HepG2 (cell line): ENCODE measurements around the gene SLBP. TPM values are rescaled to one million over a fixed set of nuclear protein-coding genes. Genes with fewer than 3 reads are reported as not detected.

Source experiments
- ATF2 ChIP-seq: sonication (generic); formaldehyde crosslinking; IDR thresholded peaks from 2 replicates; pipeline ENCODE4 v1.4.0; 2020; ENCODE audit warnings: missing genetic modification reagents
- CSRNP2 ChIP-seq: sonication (generic); formaldehyde crosslinking; conservative IDR thresholded peaks from 2 replicates; pipeline ENCODE4 v1.8.0; 2022; ENCODE audit warnings: low read depth, missing genetic modification reagents
- IKZF5 ChIP-seq: IDR thresholded peaks from 2 replicates; pipeline ENCODE4 v1.6.1; 2018; ENCODE audit warnings: missing genetic modification reagents, mild to moderate bottlenecking, missing compliant biosample characterization
- KAT7 ChIP-seq: IDR thresholded peaks from 2 replicates; pipeline ENCODE4 v1.6.1; 2018; ENCODE audit warnings: borderline replicate concordance, missing compliant biosample characterization
- KAT8 ChIP-seq: IDR thresholded peaks from 2 replicates; pipeline ENCODE4 v1.6.1; 2016; ENCODE audit warnings: missing genetic modification reagents, missing compliant biosample characterization
- MAX ChIP-seq: IDR thresholded peaks from 2 replicates; pipeline ENCODE4 v1.6.1; 2012; ENCODE audit warnings: inconsistent platforms
- NR2F6 ChIP-seq, 2 experiments: IDR thresholded peaks; 2 replicates each; pipeline ENCODE4 v1.6.1; 2016; ENCODE audit warnings: antibody characterized with exemption in 1 of 2, mild to moderate bottlenecking in 1 of 2
- PBX3 ChIP-seq: sonication (generic); formaldehyde crosslinking; IDR thresholded peaks from 2 replicates; pipeline ENCODE4 v1.8.1; 2023; ENCODE audit warnings: missing genetic modification reagents, inconsistent platforms, borderline replicate concordance
- RBM39 ChIP-seq: fragments of 200-400 bp; formaldehyde crosslinking; IDR thresholded peaks from one replicate; pipeline ENCODE4 v1.6.1; 2018; ENCODE audit warnings: antibody characterized with exemption, mild to moderate bottlenecking, low read depth, low read length; ENCODE audit not compliant: poor library complexity, severe bottlenecking
- SOX6 ChIP-seq, 2 experiments: fragments of 450-650 bp in 1 of 2; sonication (generic) in 1 of 2; formaldehyde crosslinking in 1 of 2; IDR thresholded peaks; 2 replicates each; pipeline versions ENCODE4 v1.4.0 to v1.6.1; 2017 to 2020; ENCODE audit warnings: antibody characterized with exemption in 1 of 2, mild to moderate bottlenecking in 1 of 2, missing genetic modification reagents in 1 of 2
- TBP ChIP-seq: sonication (generic); formaldehyde crosslinking; IDR thresholded peaks from 2 replicates; pipeline ENCODE4 v1.5.0; 2020; ENCODE audit warnings: missing genetic modification reagents
- ZBTB2 ChIP-seq: sonication (generic); formaldehyde crosslinking; IDR thresholded peaks from 2 replicates; pipeline ENCODE4 v1.8.0; 2022; ENCODE audit warnings: low read depth, missing genetic modification reagents
- ZBTB25 ChIP-seq: IDR thresholded peaks from 2 replicates; pipeline ENCODE4 v1.6.1; 2018; ENCODE audit warnings: missing genetic modification reagents
- ZNF674 ChIP-seq: sonication (generic); formaldehyde crosslinking; IDR thresholded peaks from 2 replicates; pipeline ENCODE4 v1.5.0; 2020; ENCODE audit warnings: low read depth, mild to moderate bottlenecking, missing genetic modification reagents
- ZNF710 ChIP-seq: sonication (generic); formaldehyde crosslinking; IDR thresholded peaks from 2 replicates; pipeline ENCODE4 v1.5.0; 2020; ENCODE audit warnings: mild to moderate bottlenecking, missing genetic modification reagents, borderline replicate concordance
- ZNF788 ChIP-seq: sonication (generic); formaldehyde crosslinking; IDR thresholded peaks from 2 replicates; pipeline ENCODE4 v1.5.0; 2020; ENCODE audit warnings: mild to moderate bottlenecking, missing genetic modification reagents, borderline replicate concordance
- ZNF790 ChIP-seq: sonication (generic); formaldehyde crosslinking; IDR thresholded peaks from 2 replicates; pipeline ENCODE4 v1.8.0; 2022; ENCODE audit warnings: missing genetic modification reagents, mild to moderate bottlenecking, borderline replicate concordance
- polyA plus RNA-seq, 8 experiments: library from polyadenylated mRNA; depleted of rRNA in 3 of 8; stranded (reverse) in 7 of 8; unstranded in 1 of 8; fragments of >200 nt; fragmentation: Illumina TruSeq in 4 of 8; extraction: Trizol in 4 of 8; gene quantifications; 2 replicates each; pipeline versions ENCODE4 v1.2.1 to v1.2.3, GENCODE V29; 2011 to 2016; ENCODE audit warnings: low read depth in 4 of 8, missing spikeins in 1 of 8, mixed read lengths in 1 of 8; ENCODE audit not compliant: insufficient read depth in 1 of 8
- total RNA-seq, 5 experiments: library from RNA; depleted of rRNA; stranded (reverse); fragments of >200 nt; fragmentation: Illumina TruSeq; extraction: Trizol; gene quantifications; 2 replicates each; pipeline ENCODE4 v1.2.3, GENCODE V29; 2016; ENCODE audit warnings: low read depth in 1 of 5

Gene SLBP
- total and polyA plus RNA-seq, 2 of the 13 experiments (the other 11 are each of a cell fraction or from before 2014, with no cell fraction given) = 43.9 to 104 TPM

- no peak for TF ChIP-seq ZBTB2
- TF ChIP-seq TBP (CRISPR knock-in tag) = no peak
- TF ChIP-seq ZBTB25 (CRISPR knock-in tag) = no peak
- TF ChIP-seq KAT7 = no peak
- no peak for TF ChIP-seq ATF2
- TF ChIP-seq NR2F6 (IDR thresholded peaks at IDR 0.05) = peak; percentile 67
- TF ChIP-seq NR2F6 (CRISPR knock-in tag; IDR thresholded peaks at IDR 0.05) = peak; percentile 82
- TF ChIP-seq ZNF790 (CRISPR knock-in tag) = peak; percentile 6; the same call in 1 of the 2 replicates
- peak; percentile 44; the same call in 1 of the 2 replicates for TF ChIP-seq ZNF710
- TF ChIP-seq ZNF674 (CRISPR knock-in tag) = no peak
- peak; percentile 61 for TF ChIP-seq KAT8 (CRISPR knock-in tag)
- no peak for TF ChIP-seq MAX
- no peak for TF ChIP-seq SOX6 (IDR thresholded peaks at IDR 0.05)
- peak; percentile 71 for TF ChIP-seq SOX6 (CRISPR knock-in tag; IDR thresholded peaks at IDR 0.05)
- peak; percentile 87 for TF ChIP-seq ZNF788 (CRISPR knock-in tag)
- no peak for TF ChIP-seq CSRNP2 (CRISPR knock-in tag)
- TF ChIP-seq PBX3 = 0 out of 2 replicates have a peak, but pooled peaks have one; percentile 74
- no peak for TF ChIP-seq RBM39
- peak; percentile 22; the same call in 1 of the 2 replicates for TF ChIP-seq IKZF5
Observed at GRCh38 chr4:1746919-1747602, 34.9 kb upstream of the SLBP start (continued).
